OCI-LY3 (cell line): Measurements from ENCODE around the gene PCBP2.
"Not testable (repeated sequence)": the region's sequence is repeated elsewhere in the genome, so short reads cannot be mapped to it uniquely, and the experiment has no call there.

ENCODE experiments used
- H2AFZ ChIP-seq: fragments of 200-600, 300-600 bp; shearing (Covaris generic); 2 replicates; pipeline ENCODE4 v1.6.0; 2014; ENCODE audit warnings: antibody characterized with exemption, low read depth, low read length
- H3K27ac ChIP-seq: fragments of 200-600, 300-600 bp; sonication (generic); 2 replicates; pipeline ENCODE4 v1.5.1; 2014; ENCODE audit warnings: mild to moderate bottlenecking, low read length, moderate library complexity, mixed read lengths
- H3K27me3 ChIP-seq: fragments of 200-600, 300-600 bp; sonication (generic); 2 replicates; pipeline ENCODE4 v1.6.1; 2014; ENCODE audit warnings: low read depth, low read length, mixed read lengths
- H3K36me3 ChIP-seq: fragments of 200-600, 300-600 bp; sonication (generic); replicated peaks from 2 replicates; pipeline ENCODE3; 2014; ENCODE audit warnings: low read depth, low read length, mixed read lengths
- H3K4me1 ChIP-seq: fragments of 300-600, 200-600 bp; sonication (generic); 2 replicates; pipeline ENCODE4 v1.6.1; 2014; ENCODE audit warnings: low read length, mixed read lengths
- H3K4me2 ChIP-seq: fragments of 200-600, 300-600 bp; sonication (generic); 2 replicates; pipeline ENCODE4 v1.6.1; 2014; ENCODE audit warnings: low read length, mixed read lengths
- H3K4me3 ChIP-seq: fragments of 300-600, 200-600 bp; sonication (generic); 2 replicates; pipeline ENCODE4 v1.5.1; 2014; ENCODE audit warnings: antibody characterized with exemption, mild to moderate bottlenecking, low read length, moderate library complexity
- H3K79me2 ChIP-seq: fragments of 300-600, 200-600 bp; shearing (Covaris generic); 2 replicates; pipeline ENCODE4 v1.6.1; 2014; ENCODE audit warnings: mild to moderate bottlenecking, low read length, mixed read lengths
- H3K9ac ChIP-seq: fragments of 300-600, 200-600 bp; shearing (Covaris generic); 2 replicates; pipeline ENCODE4 v1.6.0; 2014; ENCODE audit warnings: mild to moderate bottlenecking, low read length, moderate library complexity
- H3K9me3 ChIP-seq: fragments of 200-600, 300-600 bp; shearing (Covaris generic); 2 replicates; pipeline ENCODE4 v1.6.1; 2014; ENCODE audit warnings: low read length, mixed read lengths; ENCODE audit not compliant: insufficient read depth
- H4K20me1 ChIP-seq: fragments of 200-600, 300-600 bp; sonication (generic); 2 replicates; pipeline ENCODE4 v1.6.1; 2016; ENCODE audit warnings: low read length, mixed read lengths; ENCODE audit not compliant: insufficient read depth
- EZH2phosphoT487 ChIP-seq: fragments of 200-600 bp; shearing (Covaris generic); IDR thresholded peaks from 2 replicates; pipeline ENCODE4 v1.6.1; 2018; ENCODE audit warnings: antibody characterized with exemption, mixed run types, low read depth
- TF ChIP-seq, protein P1 (sequence below): fragments of 200-600, 300-600 bp; sonication (generic); IDR thresholded peaks from 2 replicates; pipeline ENCODE4 v1.5.1; 2014; ENCODE audit warnings: antibody characterized with exemption, low read length, low read depth

PCBP2 gene

DNA sequence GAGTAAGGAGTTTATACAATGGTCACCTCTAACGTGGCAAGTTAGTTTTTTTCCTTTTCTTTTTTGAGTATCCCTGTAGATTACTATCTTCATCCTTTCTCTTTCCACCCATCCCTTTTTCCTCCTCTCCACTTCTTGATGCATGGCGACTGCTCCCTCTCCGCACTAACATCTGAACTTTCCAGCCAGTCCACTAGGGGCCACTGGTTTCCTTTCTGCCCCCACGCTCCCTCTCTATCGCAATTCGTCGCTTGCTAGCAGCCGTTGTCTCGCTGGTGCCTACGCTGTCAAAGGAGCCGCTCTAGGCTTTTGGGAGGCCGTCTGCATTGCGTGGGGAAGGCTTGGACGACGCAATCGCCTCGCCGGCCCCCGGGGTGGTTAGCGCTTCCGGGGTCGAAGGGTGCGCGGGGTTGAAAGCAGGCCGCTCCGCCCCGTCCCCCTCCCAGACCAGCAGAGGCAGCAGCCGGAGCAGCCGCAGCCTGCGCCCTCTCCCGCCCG, at the start of gene PCBP2:
PCBP2 (plus strand) TSS at position 442 of the 498 bp plus-strand sequence. CDS start 2,699 bp downstream, outside the sequence.
- peak within 1 kb of the TSS; percentile 87 for H3K4me2 ChIP-seq
- peak within 1 kb of the TSS; percentile 85 for H3K4me3 ChIP-seq
- no peaks in the 10 kb centered on the region for H3K27me3 ChIP-seq
- peak within 1 kb of the TSS; percentile 96 for H3K9ac ChIP-seq
- TF ChIP-seq, protein P1, sequence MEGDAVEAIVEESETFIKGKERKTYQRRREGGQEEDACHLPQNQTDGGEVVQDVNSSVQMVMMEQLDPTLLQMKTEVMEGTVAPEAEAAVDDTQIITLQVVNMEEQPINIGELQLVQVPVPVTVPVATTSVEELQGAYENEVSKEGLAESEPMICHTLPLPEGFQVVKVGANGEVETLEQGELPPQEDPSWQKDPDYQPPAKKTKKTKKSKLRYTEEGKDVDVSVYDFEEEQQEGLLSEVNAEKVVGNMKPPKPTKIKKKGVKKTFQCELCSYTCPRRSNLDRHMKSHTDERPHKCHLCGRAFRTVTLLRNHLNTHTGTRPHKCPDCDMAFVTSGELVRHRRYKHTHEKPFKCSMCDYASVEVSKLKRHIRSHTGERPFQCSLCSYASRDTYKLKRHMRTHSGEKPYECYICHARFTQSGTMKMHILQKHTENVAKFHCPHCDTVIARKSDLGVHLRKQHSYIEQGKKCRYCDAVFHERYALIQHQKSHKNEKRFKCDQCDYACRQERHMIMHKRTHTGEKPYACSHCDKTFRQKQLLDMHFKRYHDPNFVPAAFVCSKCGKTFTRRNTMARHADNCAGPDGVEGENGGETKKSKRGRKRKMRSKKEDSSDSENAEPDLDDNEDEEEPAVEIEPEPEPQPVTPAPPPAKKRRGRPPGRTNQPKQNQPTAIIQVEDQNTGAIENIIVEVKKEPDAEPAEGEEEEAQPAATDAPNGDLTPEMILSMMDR = peak; percentile 75
- TF ChIP-seq EZH2phosphoT487 = no peak
- H3K36me3 ChIP-seq = peaks cover 50% of the 10 kb centered on the region
- H3K27ac ChIP-seq = peak within 1 kb of the TSS; percentile 74
- H2AFZ ChIP-seq = peak within 1 kb of the TSS; percentile 71
- H3K79me2 ChIP-seq = peaks cover 46% of the 10 kb centered on the region
- H3K4me1 ChIP-seq = peaks cover 18% of the 10 kb centered on the region
- peaks cover 31% of the 10 kb centered on the region for H4K20me1 ChIP-seq
- no peaks in the 10 kb centered on the region for H3K9me3 ChIP-seq

DNA sequence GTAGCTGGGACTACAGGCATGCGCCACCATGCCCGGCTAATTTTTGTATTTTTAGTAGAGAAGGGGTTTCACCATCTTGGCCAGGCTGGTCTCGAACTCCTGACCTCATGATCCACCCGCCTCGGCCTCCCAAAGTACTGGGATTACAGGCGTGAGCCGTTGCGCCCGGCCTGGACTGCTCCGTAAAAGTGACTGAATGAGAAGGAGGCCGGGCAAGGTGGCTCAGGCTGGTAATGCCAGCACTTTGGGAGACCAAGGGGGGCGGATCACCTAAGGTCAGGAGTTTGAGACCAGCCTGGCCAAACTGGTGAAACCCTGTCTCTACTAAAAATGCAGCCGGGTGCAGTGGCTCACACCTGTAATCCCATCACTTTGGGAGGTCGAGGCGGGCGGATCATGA, 49.6 kb upstream of the PCBP2 start:
- not testable (repeated sequence) for H3K9me3 ChIP-seq, H3K27me3 ChIP-seq, H3K4me2 ChIP-seq, H3K36me3 ChIP-seq, H2AFZ ChIP-seq, H3K4me3 ChIP-seq, H4K20me1 ChIP-seq, H3K27ac ChIP-seq, H3K4me1 ChIP-seq, H3K9ac ChIP-seq
- H3K79me2 ChIP-seq = peaks cover 34% of the 10 kb centered on the region

DNA sequence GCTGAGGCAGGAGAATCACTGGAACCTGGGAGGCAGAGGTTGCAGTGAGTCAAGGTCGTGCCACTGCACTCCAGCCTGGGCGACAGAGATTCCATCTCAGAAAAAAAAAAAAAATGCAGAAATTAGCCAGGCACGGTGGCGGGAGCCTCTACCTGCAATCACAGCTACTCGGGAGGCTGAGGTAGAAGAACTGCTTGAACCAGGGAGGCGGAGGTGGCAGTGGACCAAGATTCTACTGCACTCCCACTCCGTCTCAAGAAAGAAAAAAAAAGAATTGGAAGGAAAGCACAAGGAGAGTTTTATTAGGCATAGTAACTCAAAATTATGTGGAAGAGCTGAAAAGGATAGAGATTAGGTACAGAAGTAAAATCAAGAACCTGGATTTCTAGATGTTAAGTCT, 49.0 kb upstream of the PCBP2 start:
- Histone ChIP-seq H2AFZ (no peak overlapping the region), H3K4me1 (no peaks in the 10 kb centered on the region), H3K36me3 (peaks cover 8% of the 10 kb centered on the region), H3K4me2 (no peak overlapping the region), H3K79me2 (peaks cover 30% of the 10 kb centered on the region), H3K4me3 (no peak overlapping the region), H3K9ac (no peak overlapping the region), H3K27me3 (no peaks in the 10 kb centered on the region), H4K20me1 (no peaks in the 10 kb centered on the region), H3K9me3 (no peaks in the 10 kb centered on the region), H3K27ac (no peak overlapping the region)
- TF ChIP-seq, protein P1 = no peak
- TF ChIP-seq EZH2phosphoT487 = no peak

DNA sequence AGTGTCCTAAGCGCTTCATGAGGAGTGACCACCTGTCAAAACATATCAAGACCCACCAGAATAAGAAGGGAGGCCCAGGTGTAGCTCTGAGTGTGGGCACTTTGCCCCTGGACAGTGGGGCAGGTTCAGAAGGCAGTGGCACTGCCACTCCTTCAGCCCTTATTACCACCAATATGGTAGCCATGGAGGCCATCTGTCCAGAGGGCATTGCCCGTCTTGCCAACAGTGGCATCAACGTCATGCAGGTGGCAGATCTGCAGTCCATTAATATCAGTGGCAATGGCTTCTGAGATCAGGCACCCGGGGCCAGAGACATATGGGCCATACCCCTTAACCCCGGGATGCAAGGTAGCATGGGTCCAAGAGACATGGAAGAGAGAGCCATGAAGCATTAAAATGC, 41.0 kb upstream of the PCBP2 start:
- no peak overlapping the region for H2AFZ ChIP-seq
- H3K4me3 ChIP-seq = no peak overlapping the region
- H4K20me1 ChIP-seq = 0 out of 2 replicates have a peak, but pooled peaks cover 3% of the 10 kb centered on the region
- H3K9ac ChIP-seq = no peak overlapping the region
- H3K79me2 ChIP-seq = no peaks in the 10 kb centered on the region
- H3K4me1 ChIP-seq = no peaks in the 10 kb centered on the region
- H3K36me3 ChIP-seq = peaks cover 31% of the 10 kb centered on the region
- H3K27ac ChIP-seq = no peak overlapping the region
- H3K27me3 ChIP-seq = no peaks in the 10 kb centered on the region
- no peak for TF ChIP-seq EZH2phosphoT487
- TF ChIP-seq, protein P1 = no peak
- no peaks in the 10 kb centered on the region for H3K9me3 ChIP-seq
- H3K4me2 ChIP-seq = no peak overlapping the region
